Measurements from ENCODE around the gene TRAF7.
"Not testable (repeated sequence)": the region's sequence is repeated elsewhere in the genome, so short reads cannot be mapped to it uniquely, and the experiment has no call there.

GRCh38 chr16:2106211-2106610 is 49.4 kb upstream of the TRAF7 start:
- TF ChIP-seq EZH2 (IDR thresholded peaks at IDR 0.05; ENCODE audit: low read depth): not testable (repeated sequence)
- TF ChIP-seq, protein P1, sequence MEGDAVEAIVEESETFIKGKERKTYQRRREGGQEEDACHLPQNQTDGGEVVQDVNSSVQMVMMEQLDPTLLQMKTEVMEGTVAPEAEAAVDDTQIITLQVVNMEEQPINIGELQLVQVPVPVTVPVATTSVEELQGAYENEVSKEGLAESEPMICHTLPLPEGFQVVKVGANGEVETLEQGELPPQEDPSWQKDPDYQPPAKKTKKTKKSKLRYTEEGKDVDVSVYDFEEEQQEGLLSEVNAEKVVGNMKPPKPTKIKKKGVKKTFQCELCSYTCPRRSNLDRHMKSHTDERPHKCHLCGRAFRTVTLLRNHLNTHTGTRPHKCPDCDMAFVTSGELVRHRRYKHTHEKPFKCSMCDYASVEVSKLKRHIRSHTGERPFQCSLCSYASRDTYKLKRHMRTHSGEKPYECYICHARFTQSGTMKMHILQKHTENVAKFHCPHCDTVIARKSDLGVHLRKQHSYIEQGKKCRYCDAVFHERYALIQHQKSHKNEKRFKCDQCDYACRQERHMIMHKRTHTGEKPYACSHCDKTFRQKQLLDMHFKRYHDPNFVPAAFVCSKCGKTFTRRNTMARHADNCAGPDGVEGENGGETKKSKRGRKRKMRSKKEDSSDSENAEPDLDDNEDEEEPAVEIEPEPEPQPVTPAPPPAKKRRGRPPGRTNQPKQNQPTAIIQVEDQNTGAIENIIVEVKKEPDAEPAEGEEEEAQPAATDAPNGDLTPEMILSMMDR (conservative IDR thresholded peaks at IDR 0.05): not testable (repeated sequence)

Measured in PC-9 (cell line).